Erythroblast (primary cell): ENCODE data around the gene ITPK1.

Source experiments
- GATA1 ChIP-seq: IDR thresholded peaks from 2 replicates; pipeline ENCODE4 v1.6.1; 2011; ENCODE audit warnings: low read depth, mild to moderate bottlenecking, control low read depth, low read length, moderate library complexity
- POLR2A ChIP-seq: IDR thresholded peaks from 2 replicates; pipeline ENCODE4 v1.6.1; 2011; ENCODE audit warnings: mild to moderate bottlenecking, low read length

DNA sequence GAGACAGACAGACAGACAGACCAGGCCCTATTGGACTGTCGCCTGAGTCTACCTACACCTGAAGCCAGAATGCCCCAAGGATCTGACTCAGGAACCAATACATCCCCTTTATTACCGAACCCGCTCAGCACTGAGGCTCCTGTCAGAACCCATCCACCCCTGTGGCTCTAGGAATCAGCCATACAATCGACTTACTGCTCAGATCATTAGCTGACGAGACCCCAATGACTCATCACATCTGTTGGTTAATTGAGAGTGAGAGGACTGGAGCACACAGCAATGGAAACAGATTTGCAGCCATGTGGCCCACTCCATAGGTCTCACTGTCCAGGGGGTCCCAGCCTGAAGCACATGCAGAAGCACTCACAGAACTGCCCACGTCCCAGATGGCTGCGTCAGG, 15.2 kb downstream of the ITPK1 start:
- TF ChIP-seq POLR2A: no peak
- no peak for TF ChIP-seq GATA1
